ENCODE measurements around the gene HIGD1B. TPM values are rescaled to one million over a fixed set of nuclear protein-coding genes. Genes with fewer than 3 reads are reported as not detected.

HIGD1B gene
- total and polyA plus RNA-seq, 2 of the 4 experiments (the other 2 are of a cell fraction) = not detected

GRCh38 chr17:44879376-44879775 is 31.7 kb downstream of the HIGD1B start:
- Histone ChIP-seq H3K14ac (replicated peaks; ENCODE audit: low read depth, low read length) (no peak overlapping the region), H3K79me1 (ENCODE audit: low read depth in 1 of 2, low read length in 2 of 2) (peaks cover 0 to 11% of the 10 kb centered on the region in 2 experiments; a peak in 2 of 4 replicates), H3K9me3 (ENCODE audit: control insufficient read depth, insufficient read depth, low read length) (no peaks in the 10 kb centered on the region), H3K36me3 (ENCODE audit: control insufficient read depth, insufficient read depth, low read length) (peaks cover 51% of the 10 kb centered on the region), H3K4ac (ENCODE audit: low read depth, low read length) (no peak overlapping the region), H3K4me3 (ENCODE audit: insufficient read depth, low read depth, low read length) (no peak overlapping the region), H3K56ac (ENCODE audit: extremely low read depth, insufficient read depth, low read length) (no peak overlapping the region), H3K9me1 (ENCODE audit: insufficient read depth, low read length) (no peaks in the 10 kb centered on the region), H3K18ac (ENCODE audit: low read depth, low read length) (no peak overlapping the region), H3K9ac (ENCODE audit: low read depth, low read length) (no peak overlapping the region), H2BK20ac (ENCODE audit: low read depth, low read length) (no peak overlapping the region), H2AFZ (replicated peaks; ENCODE audit: low read length, poor library complexity) (no peak overlapping the region), H3K23ac (ENCODE audit: low read depth, low read length) (no peak overlapping the region), H2BK120ac (ENCODE audit: low read depth, low read length) (no peak overlapping the region), H3K27ac (ENCODE audit: insufficient read depth, low read length) (no peak overlapping the region), H4K8ac (ENCODE audit: low read depth in 2 of 2, low read length in 2 of 2) (no peak overlapping the region), H2BK5ac (ENCODE audit: low read depth, low read length, poor library complexity, severe bottlenecking) (no peak overlapping the region), H4K91ac (ENCODE audit: insufficient read depth, low read depth, low read length) (no peak overlapping the region), H2AK9ac (replicated peaks; ENCODE audit: low read depth, low read length, poor library complexity) (no peak overlapping the region), H2AK5ac (ENCODE audit: low read depth, low read length) (no peak overlapping the region), H3K4me1 (ENCODE audit: control insufficient read depth, insufficient read depth, low read length) (no peaks in the 10 kb centered on the region), H4K5ac (ENCODE audit: low read depth, low read length) (no peak overlapping the region), H4K20me1 (ENCODE audit: insufficient read depth, low read length) (no peaks in the 10 kb centered on the region), H2BK15ac (ENCODE audit: low read depth, low read length) (no peak overlapping the region), H3K27me3 (ENCODE audit: control insufficient read depth, insufficient read depth, low read length) (no peaks in the 10 kb centered on the region), H3K4me2 (ENCODE audit: low read depth, low read length) (no peak overlapping the region)
- no peak for ATAC-seq (ENCODE audit: low read depth)
- ChIA-PET CTCF (interaction anchor here (1.4 to 2.7 kb wide), 4 partner anchors 10 to 104 kb away, joined by 5 to 18 read pairs (median 13); no protein-coding TSS in a partner anchor), POLR2A (ENCODE audit: unreplicated experiment) (no interaction called here)
- dilution Hi-C loops (cut with HindIII; ENCODE audit: low sequenced_read_pairs, unreplicated experiment) = no loop called here
- TF ChIP-seq FOS (IDR thresholded peaks at IDR 0.05; ENCODE audit: low read depth, low read length) (no peak), MXI1 (IDR thresholded peaks at IDR 0.05; ENCODE audit: borderline replicate concordance, low read depth, low read length) (no peak), RFX5 (IDR thresholded peaks at IDR 0.05; ENCODE audit: low read depth, low read length) (no peak), POLR2A (IDR thresholded peaks at IDR 0.05; ENCODE audit: low read depth, low read length) (no peak), RCOR1 (IDR thresholded peaks at IDR 0.05; ENCODE audit: insufficient replicate concordance, low read length) (no peak), CHD1 (IDR thresholded peaks at IDR 0.05; ENCODE audit: low read depth, low read length) (no peak), SMC3 (IDR thresholded peaks at IDR 0.05; ENCODE audit: low read depth, low read length) (no peak), RAD21 (IDR thresholded peaks at IDR 0.05; ENCODE audit: low read length) (no peak), CTCF (conservative IDR thresholded peaks at IDR 0.05; ENCODE audit: low read depth, low read length) (no peak), USF2 (IDR thresholded peaks at IDR 0.05; ENCODE audit: low read depth, low read length) (no peak), BHLHE40 (IDR thresholded peaks at IDR 0.05; ENCODE audit: low read depth, low read length) (no peak), MAZ (IDR thresholded peaks at IDR 0.05; ENCODE audit: borderline replicate concordance, low read depth, low read length) (no peak), NFE2L2 (IDR thresholded peaks at IDR 0.05; ENCODE audit: low read depth, low read length) (no peak), MAFK (IDR thresholded peaks at IDR 0.05; ENCODE audit: low read depth, low read length) (no peak), ELK1 (IDR thresholded peaks at IDR 0.05; ENCODE audit: borderline replicate concordance, low read depth, low read length) (no peak)
- no peak for DNase-seq
- intact Hi-C loops (cut with micrococcal nuclease) = no loop called here
- BruUV-seq (replicated peaks) = no TSS peak
- in situ Hi-C loops (cut with MboI; ENCODE audit: low sequenced_read_pairs) = no loop called here
- WGBS, 2 experiments (ENCODE audit: extremely low coverage in 2 of 2, insufficient read length in 1 of 2) = no CpG with 5 or more reads among the region's 6 CpGs

All from IMR-90 (cell line).